Natural killer cell (primary cell): ENCODE data around the gene COL4A1. TPM values are rescaled to one million over a fixed set of nuclear protein-coding genes. Genes with fewer than 3 reads are reported as not detected.

Experiments
- ATAC-seq, 3 donors: fragments of 150-1000 bp in 2 of 3; fragments of 200-7000 bp in 1 of 3; cut with Tn5 transposase; 1 replicate in 1 of 3; 2 replicates in 2 of 3; pipeline ENCODE4 v1.10.0; 2021; ENCODE audit warnings: mild to moderate bottlenecking in 2 of 3, moderate library complexity in 2 of 3
- DNase-seq, 2 donors: peaks; one replicate each; pipeline versions ENCODE4 v3.0.0 to v3.0.0-alpha.2; 2013 to 2021; ENCODE audit warnings: mixed read lengths in 1 of 2
- H3K27ac ChIP-seq: one replicate; pipeline ENCODE4 v1.5.1; 2013; ENCODE audit warnings: mild to moderate bottlenecking, low read length
- H3K27me3 ChIP-seq: one replicate; pipeline ENCODE4 v1.6.1; 2013; ENCODE audit warnings: low read length; ENCODE audit not compliant: control insufficient read depth, insufficient read depth
- H3K36me3 ChIP-seq: one replicate; pipeline ENCODE4 v1.6.1; 2013; ENCODE audit warnings: low read length; ENCODE audit not compliant: control insufficient read depth, insufficient read depth
- H3K4me1 ChIP-seq: one replicate; pipeline ENCODE4 v1.6.1; 2013; ENCODE audit warnings: low read length; ENCODE audit not compliant: control insufficient read depth, insufficient read depth
- H3K4me3 ChIP-seq: one replicate; pipeline ENCODE4 v1.5.1; 2013; ENCODE audit warnings: low read length
- H3K9me3 ChIP-seq: one replicate; pipeline ENCODE4 v1.6.1; 2013; ENCODE audit warnings: low read length; ENCODE audit not compliant: control insufficient read depth, insufficient read depth
- H3K27ac Mint-ChIP-seq, 2 donors: one replicate each; pipeline ENCODE4 v1.8.0; 2022; ENCODE audit warnings: mild to moderate bottlenecking in 2 of 2, mixed read lengths in 2 of 2, moderate library complexity in 1 of 2
- H3K27me3 Mint-ChIP-seq, 2 donors: one replicate each; pipeline ENCODE4 v1.8.0; 2022; ENCODE audit warnings: low read depth in 2 of 2, mixed read lengths in 2 of 2
- H3K36me3 Mint-ChIP-seq: one replicate; pipeline ENCODE4 v1.8.0; 2022; ENCODE audit warnings: mixed read lengths
- H3K4me1 Mint-ChIP-seq, 2 donors: one replicate each; pipeline ENCODE4 v1.8.0; 2022; ENCODE audit warnings: mixed read lengths in 2 of 2
- H3K4me3 Mint-ChIP-seq: one replicate; pipeline ENCODE4 v1.8.0; 2022; ENCODE audit warnings: mild to moderate bottlenecking, moderate library complexity, mixed read lengths
- H3K9me3 Mint-ChIP-seq, 2 donors: one replicate each; pipeline ENCODE4 v1.8.0; 2022; ENCODE audit warnings: mixed read lengths in 2 of 2
- WGBS: methylation state at CpG from one replicate; pipeline ENCODE4 v1.1.7; 2013; ENCODE audit warnings: missing lambda C conversion rate; ENCODE audit not compliant: insufficient coverage; 5-methylcytosine and 5-hydroxymethylcytosine counted together
- intact Hi-C: fragments of 100-400 bp; cut with micrococcal nuclease; formaldehyde crosslinking; loops from one replicate; pipeline ENCODE4 v1.14.2; 2022
- total RNA-seq, 4 donors: library from RNA; stranded (reverse); fragments of 120-200 nt in 1 of 4; gene quantifications; one replicate each; pipeline versions ENCODE4 v1.2.3 to v1.2.4, GENCODE V29; 2013 to 2022
- TF ChIP-seq, protein P1 (sequence below): fragments of 200-600 bp; IDR thresholded peaks from one replicate; pipeline ENCODE4 v1.8.0; 2022; ENCODE audit warnings: antibody characterized with exemption

The COL4A1 gene
- total RNA-seq, 3 donors from 2014 or later (not counting 1 experiment from before 2014, with no cell fraction given): not detected

DNA sequence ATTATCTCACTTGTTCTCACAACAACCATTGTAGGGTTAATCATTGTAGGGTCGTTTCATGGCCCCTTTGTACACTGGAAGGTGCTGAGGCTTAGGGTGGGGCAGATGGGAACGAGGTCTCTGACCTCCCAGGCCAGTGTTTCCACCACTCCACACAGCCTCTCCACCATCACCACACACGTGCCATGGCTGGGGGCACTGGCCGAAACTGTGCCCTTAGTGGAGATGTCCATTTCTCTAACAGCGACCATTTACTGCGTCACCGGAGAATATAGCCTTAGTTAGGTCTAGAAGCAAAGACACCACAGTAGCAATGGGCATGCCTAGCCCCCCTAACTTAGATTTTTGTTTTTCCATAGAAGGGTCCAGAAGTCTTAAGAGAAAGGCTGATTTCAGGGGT lies 36.5 kb downstream of the COL4A1 start:
- Mint-ChIP-seq H3K36me3 (no peaks in the 10 kb centered on the region), H3K27me3 (peaks cover 6 to 31% of the 10 kb centered on the region in 2 donors), H3K4me3 (no peak overlapping the region), H3K4me1 (no peaks in the 10 kb centered on the region), H3K27ac (no peak overlapping the region), H3K9me3 (no peaks in the 10 kb centered on the region)
- TF ChIP-seq, protein P1, sequence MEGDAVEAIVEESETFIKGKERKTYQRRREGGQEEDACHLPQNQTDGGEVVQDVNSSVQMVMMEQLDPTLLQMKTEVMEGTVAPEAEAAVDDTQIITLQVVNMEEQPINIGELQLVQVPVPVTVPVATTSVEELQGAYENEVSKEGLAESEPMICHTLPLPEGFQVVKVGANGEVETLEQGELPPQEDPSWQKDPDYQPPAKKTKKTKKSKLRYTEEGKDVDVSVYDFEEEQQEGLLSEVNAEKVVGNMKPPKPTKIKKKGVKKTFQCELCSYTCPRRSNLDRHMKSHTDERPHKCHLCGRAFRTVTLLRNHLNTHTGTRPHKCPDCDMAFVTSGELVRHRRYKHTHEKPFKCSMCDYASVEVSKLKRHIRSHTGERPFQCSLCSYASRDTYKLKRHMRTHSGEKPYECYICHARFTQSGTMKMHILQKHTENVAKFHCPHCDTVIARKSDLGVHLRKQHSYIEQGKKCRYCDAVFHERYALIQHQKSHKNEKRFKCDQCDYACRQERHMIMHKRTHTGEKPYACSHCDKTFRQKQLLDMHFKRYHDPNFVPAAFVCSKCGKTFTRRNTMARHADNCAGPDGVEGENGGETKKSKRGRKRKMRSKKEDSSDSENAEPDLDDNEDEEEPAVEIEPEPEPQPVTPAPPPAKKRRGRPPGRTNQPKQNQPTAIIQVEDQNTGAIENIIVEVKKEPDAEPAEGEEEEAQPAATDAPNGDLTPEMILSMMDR: no peak
- intact Hi-C loops: no loop called here
- 86% methylated on average over 6 of the region's 7 CpGs for WGBS
- H3K27me3 ChIP-seq: no peaks in the 10 kb centered on the region
- DNase-seq: no peak
- H3K27ac ChIP-seq: no peak overlapping the region
- no peaks in the 10 kb centered on the region for H3K36me3 ChIP-seq
- H3K9me3 ChIP-seq: no peaks in the 10 kb centered on the region
- no peaks in the 10 kb centered on the region for H3K4me1 ChIP-seq
- no peak overlapping the region for H3K4me3 ChIP-seq
- no peak for ATAC-seq

DNA sequence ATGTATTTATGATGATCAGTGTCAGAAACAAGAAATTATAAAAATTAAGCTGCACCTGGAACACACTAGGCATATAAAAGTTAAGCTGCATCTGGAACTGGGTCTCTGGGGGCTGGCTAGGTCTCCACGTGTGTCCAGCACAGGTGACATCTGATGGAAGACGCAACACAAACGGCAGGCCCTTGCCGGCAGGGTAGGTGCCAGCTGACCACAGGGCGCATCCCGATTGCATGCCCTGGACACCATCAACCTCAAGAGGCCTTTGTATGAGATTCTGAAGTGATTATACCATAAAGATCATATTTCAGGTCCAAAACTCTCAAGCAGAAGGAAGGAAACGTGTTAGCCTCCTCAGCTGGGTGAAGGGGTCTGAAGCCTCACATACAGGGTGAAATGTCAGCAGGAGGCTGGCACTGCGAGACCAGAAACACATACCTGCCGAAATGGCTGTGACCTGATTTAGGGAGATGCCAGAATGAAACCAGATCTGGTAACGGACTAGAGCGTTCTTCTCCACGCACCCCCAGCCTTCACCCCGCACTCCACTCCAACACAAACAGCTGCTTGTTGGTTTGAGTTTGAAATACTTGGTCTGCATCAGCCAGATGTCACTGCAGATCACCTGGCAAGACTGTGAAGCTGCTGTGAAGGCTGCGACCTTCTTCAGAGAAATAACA lies 37.3 kb downstream of the COL4A1 start:
- ATAC-seq: no peak
- H3K4me3 Mint-ChIP-seq: no peak overlapping the region
- H3K4me3 ChIP-seq: no peak overlapping the region

DNA sequence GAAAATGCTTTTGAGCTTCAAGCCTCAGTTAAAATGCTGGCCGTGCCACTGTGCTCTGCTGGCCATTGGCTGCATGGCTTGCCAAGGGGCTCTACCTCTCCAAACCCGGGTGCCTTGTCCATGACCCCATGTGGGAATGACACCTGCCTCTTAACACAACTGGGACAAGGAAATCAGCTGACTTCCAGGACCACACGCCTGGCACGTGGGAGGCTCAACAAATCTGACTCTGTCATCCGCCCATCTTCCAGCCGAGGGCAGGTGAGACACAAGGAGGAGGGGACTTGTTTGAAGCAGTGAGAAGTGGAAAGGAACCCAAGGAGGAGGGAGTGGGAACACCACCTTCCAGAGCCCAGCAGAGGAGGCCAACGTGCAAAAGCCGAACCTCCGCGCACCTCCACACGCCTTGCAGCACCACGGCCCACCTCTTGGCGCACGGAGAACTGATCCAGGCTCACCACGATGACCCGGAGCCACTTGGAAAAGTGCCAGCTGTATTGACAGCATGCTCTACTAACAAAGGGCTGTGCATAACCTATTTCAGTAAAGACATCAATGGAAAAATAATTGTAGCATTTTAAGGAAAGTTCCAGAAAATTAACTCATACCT lies 38.3 kb downstream of the COL4A1 start:
- H3K27me3 Mint-ChIP-seq: peaks cover 8 to 42% of the 10 kb centered on the region in 2 donors

More for the DNA sequence above, 37.3 kb downstream of the COL4A1 start:
- Mint-ChIP-seq H3K4me1 (no peaks in the 10 kb centered on the region), H3K27me3 (peaks cover 7 to 38% of the 10 kb centered on the region in 2 donors), H3K27ac (no peak overlapping the region), H3K36me3 (no peaks in the 10 kb centered on the region), H3K9me3 (no peaks in the 10 kb centered on the region)
- no peaks in the 10 kb centered on the region for H3K36me3 ChIP-seq
- H3K9me3 ChIP-seq: no peaks in the 10 kb centered on the region
- WGBS: 84% methylated on average over 11 of the region's 14 CpGs
- intact Hi-C loops: no loop called here
- DNase-seq: no peak
- H3K27ac ChIP-seq: no peak overlapping the region
- H3K27me3 ChIP-seq: no peaks in the 10 kb centered on the region
- TF ChIP-seq, protein P1: no peak
- H3K4me1 ChIP-seq: no peaks in the 10 kb centered on the region

More for the DNA sequence above, 38.3 kb downstream of the COL4A1 start:
- ATAC-seq (no peak), DNase-seq (no peak)
- intact Hi-C loops: no loop called here
- H3K4me3 Mint-ChIP-seq: no peak overlapping the region
- no peak overlapping the region for H3K4me3 ChIP-seq
- no peaks in the 10 kb centered on the region for H3K27me3 ChIP-seq
- no peak overlapping the region for H3K27ac ChIP-seq
- no peak overlapping the region for H3K27ac Mint-ChIP-seq
- no peaks in the 10 kb centered on the region for H3K36me3 Mint-ChIP-seq
- TF ChIP-seq, protein P1: no peak
- H3K36me3 ChIP-seq: no peaks in the 10 kb centered on the region
- H3K9me3 ChIP-seq: no peaks in the 10 kb centered on the region
- H3K9me3 Mint-ChIP-seq: no peaks in the 10 kb centered on the region
- H3K4me1 ChIP-seq: no peaks in the 10 kb centered on the region
- H3K4me1 Mint-ChIP-seq: no peaks in the 10 kb centered on the region
- WGBS: 91% methylated on average over 16 of the region's 16 CpGs
